Stimulated activated CD8-positive, alpha-beta memory T cell treated with anti-CD3 and anti-CD28 coated beads, Interleukin-2, amount 100 ng/mL, for 48 hours (primary cell): ENCODE data around the gene FGF14.
A peak's percentile ranks its signal among the peaks of the same experiment; 100 is the strongest.

Experiments used
- DNase-seq, 2 donors: peaks; one replicate each; pipeline ENCODE4 v3.0.0-alpha.2; 2020; ENCODE audit warnings: low read depth in 2 of 2

The FGF14 gene

DNA sequence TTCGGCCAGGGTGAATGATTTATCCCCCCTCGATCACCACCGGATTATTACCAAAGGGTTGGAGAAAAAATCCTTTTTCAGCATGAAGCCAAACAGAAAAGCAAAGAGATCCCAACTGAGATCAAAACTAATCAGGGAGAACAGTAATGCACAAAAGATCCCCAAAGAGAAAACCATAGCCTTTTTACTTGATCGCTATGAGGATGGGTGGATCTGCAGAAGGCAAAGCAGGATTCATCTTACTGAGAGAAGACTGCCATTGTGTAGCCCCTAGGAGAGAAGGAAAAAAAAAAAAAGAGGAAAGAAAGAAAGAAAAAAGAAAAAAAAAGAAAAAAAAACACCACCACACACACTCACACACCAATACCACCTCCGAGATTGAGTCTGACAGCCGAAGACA, at the start of gene FGF14:
TSS of gene FGF14 (minus strand) at position 283 of the 400 bp plus-strand sequence.
- no peak for DNase-seq

DNA sequence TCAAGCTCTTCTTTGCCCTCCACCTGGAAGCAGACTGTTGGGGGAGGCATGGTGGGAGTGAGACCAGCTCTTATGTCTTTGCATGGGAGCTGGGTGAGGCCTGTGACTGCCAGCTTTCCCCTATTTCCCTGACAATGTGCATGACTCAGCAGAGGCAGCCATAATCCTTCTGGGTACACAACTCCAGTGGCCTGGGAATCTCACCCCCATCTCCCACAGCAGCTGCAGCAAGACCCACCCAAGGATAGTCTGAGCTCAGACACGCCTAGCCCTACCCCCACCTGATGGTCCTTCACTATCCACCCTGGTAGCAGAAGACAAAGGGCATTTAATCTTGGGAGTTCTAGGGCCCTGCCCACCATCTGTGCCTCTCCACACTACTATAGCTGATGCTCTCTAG, 41.4 kb upstream of the FGF14 start:
- DNase-seq, result no peak

DNA sequence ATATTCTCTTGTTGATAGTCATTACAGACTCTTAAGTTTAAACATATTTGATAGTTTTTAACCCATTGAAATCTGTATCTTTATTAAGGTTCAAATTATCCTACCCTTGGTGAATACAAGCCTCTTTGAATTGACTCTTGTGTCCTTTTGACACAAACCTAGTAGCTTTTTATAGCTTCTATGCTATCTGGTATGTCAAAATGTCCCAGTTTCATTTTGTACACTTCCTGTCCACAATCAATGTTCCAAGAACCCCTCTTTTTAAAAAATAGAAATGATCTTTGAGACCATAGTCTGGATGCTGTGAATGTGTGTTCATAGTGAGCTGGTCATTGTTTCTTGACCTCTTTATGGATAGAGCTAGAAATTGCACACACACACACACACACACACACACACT, 39.2 kb upstream of the FGF14 start:
- DNase-seq, result no peak

DNA sequence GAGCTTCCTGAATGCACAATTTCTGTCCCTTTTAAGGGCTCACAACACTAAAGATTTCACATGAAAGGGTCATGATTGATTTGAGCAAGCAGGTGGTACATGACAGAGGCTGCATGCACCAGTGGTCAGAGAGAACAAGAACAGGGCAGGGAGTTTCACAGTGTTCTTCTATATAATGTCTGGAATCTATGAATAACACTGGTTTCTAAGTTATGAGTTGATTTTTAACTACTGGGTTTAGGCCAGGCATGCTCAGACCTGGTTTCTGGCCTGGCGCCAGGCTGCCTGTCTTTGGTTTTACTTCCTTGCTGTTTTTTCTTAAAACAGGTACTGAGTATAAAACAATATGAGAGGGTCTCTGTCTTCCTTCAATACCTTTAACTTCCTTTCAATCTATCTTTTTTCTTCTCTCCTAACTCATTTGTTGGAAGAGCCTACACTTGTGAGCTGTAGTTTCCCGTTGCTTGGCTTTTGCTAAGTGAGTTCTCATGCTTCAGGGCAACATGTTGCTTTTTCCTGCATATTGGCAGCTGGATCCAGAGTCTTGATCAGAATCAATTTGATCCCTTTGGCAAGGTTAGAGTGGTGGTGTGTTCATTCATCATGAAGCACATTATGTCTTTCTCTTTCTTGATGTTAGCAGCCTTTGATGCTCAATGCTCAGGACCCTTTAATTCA, 38.5 kb upstream of the FGF14 start:
- no peak for DNase-seq

DNA sequence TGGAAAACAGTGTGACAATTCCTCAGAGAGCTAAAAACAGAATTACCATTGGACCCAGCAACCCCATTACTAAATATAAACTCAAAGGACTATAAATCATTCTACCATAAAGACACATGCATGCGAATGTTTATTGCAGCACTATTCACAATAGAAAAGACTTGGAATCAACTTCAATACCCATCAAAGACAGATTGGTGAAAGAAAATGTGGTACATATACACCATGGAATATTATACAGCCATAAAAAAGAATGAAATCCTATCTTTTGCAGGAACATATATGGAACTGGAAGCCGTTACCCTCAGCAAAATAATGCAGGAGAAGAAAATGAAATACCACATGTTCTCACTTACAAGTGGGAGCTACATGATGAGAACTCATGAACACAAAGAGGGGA, 20.8 kb upstream of the FGF14 start:
- no peak for DNase-seq

DNA sequence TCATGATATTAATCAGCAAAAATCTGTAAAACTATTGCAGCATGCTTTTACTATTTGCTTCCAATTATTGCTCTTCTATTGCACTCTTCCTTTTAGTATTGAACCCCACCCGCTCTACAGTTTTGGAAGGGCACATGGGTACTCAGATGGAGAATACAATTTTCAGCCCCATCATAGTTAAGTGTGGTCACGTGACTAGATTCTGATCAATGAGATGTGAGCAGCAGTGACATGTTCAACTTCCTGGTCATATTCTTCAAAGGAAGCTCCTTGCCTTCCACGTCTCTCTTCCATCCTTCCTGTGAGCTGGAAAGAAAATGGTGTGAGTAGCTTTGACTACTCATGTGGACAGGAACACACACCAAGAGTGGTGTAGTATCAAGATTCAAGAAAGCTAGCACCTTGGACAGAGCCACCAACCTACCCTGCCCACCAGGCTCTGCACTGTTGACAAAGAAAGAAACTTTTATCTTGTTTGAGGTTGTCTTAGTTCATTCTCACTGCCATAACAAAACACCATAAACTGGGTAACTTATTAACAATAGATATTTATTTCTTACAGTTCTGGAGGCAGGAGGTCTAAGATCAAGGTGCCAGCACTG, 3.8 kb upstream of the FGF14 start:
- no peak for DNase-seq

DNA sequence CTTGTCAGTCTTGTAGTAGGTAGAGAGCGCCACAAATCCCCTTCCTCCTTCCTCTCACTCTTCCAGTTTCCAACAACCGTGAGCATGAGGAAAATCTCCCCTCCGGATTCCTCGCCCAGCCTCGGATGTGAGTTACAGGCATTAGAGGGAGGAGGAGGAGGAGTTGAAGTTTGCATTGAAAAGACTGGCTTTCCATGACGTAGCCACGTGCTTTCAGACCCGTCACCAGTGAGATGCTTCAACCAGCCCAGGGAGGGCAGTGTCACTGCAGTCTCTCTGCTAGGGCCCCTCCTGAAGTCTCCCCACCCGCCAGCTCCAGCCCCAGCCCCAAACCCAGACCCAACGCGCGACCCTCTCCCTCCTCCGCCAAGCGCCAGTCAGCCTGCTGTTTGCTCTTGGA, 442 bp upstream of the FGF14 start:
- DNase-seq, result peak in 1 of 2 donors; percentile 20

DNA sequence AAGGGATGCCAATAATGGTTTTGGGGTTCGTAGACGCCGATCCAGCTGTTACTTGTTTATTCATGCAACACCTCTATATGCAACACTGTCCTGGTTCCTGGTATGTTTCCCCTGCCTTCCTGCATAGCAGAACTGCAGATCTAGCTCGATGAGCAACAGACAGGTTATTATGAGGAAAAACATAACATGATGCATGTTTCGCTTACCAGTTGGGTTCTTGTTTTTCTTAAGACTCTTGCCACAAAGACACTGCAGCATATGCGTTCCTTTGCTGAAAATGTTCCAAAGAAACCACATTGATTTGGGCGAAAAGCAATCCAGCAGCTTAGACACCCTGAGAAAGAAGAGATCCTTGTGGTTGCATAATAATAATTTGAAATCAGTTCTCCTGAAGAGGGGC, 583 bp downstream of the FGF14 start:
- DNase-seq, result no peak

DNA sequence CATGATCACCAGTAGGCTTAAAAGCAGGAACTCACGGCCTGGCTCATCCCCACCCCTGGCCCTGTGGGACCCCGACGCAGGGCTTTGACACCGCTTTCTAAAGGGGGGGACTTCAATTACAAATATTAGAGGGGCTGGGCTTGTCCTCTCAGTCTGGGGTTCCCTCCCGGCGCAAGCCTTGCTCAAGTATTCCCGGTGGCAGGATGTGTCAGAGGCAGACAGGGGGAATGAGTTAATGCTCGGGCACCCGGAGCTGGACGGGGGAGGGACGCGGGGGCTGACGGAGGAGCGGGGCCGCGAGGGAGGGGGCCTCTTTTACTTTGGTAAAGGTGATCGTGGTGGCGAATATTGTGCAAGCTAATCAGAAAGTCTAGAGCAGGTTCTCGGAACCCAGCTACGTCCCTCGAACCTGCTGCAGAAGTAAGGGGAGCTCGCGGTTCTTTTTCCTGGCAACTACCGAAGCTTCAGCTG, 1.1 kb downstream of the FGF14 start:
- DNase-seq, result no peak

GRCh38 chr13:102399791-102400674, 1.8 kb downstream of the FGF14 start:
- no peak for DNase-seq

DNA sequence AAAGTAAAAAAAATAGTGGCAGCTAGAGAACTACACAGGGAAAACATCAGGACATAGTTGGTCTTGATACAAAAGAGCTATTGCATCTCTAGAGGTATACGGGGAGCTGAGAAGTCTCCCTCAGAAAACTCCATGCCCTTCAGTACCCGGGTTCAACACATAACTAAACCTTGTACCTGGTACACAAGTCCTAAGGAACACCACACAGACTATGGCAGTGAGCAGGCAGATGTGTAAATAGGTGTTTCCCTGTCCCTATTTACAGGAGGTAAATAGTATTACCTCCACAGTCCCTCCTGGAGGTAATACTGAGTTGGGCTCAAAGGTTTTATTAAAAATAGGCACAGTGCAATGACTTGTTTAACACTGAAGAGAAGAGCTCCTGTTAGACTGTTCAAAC, 5.9 kb downstream of the FGF14 start:
- no peak for DNase-seq

- DNase-seq, result no peak
These were observed 6.7 kb downstream of the FGF14 start for GRCh38 chr13:102395174-102395573.

- DNase-seq, result peak; percentile 91 to 96
These were observed 7.4 kb downstream of the FGF14 start for GRCh38 chr13:102394158-102395053.

DNA sequence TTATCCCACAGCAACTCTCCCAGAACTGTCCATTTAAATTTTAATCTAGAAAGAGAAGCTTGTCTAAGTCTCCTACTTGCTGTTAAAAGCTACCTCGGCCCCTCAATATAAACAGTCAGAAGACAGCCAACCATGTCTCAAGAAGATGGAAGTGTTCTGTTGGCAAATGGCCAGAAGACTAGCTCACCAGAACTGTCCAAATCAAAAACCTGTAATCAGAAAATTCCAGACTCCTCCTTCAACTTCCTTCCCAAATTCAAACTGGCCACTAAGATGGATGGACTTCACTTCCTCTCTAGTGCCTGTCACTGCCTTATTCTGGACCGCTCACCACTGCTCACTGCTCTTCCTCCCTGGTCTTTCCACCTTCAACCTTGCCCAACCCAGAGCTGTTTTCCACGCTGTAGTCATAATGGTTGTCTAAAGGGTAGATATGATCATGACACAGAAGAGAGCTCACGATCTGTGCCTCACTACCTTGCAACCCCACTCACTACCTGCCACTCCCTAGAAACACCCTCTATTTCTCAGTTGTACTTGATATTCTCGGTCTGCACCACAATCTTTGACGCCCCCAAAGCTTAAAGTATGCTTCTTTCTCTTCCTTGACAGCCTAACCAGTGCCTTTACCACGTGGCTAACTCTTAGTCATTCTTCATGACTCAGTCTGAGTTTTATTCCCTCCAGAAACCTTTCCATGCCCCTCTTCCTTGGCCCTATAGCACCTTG, 9.2 kb downstream of the FGF14 start:
- no peak for DNase-seq

- no peak for DNase-seq
These were observed 15.4 kb downstream of the FGF14 start for GRCh38 chr13:102386461-102386860.

DNA sequence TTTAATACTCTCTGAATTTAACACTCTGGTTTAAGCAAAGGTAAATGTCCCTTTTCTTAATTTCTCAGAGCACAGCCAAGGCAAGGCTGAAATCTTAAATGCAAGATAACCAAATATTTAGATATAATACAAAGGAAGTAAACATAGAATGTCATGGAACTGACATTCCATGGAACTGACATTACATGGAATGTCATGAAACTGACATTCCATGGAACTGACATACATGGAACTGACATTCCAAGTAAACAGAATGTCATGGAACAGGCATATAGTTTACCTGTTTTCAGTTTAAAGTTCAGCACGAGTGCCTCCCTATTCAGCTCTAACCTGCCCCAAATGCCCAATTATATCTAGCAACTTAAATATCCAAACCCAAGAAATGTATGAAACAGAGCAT, 21.8 kb downstream of the FGF14 start:
- DNase-seq, result no peak

DNA sequence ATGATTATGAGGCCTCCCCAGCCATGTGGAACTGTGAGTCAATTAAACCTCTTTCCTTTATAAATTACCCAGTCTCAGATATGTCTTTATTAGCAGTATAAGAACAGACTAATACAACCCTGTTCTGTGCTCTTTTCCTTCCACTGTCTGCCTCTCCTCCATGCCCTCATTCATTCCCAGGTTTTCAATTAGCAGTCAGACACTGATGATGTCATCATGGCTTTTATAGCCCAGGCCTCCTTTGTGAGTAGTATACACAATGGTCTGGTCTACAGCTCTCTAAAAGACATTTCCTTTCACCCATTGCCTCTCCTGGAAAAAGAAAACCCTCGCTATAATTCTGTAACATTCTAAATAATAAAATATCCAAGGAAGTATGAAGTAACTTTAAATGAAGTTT, 25.5 kb downstream of the FGF14 start:
- no peak for DNase-seq

GRCh38 chr13:102374726-102375125, 27.1 kb downstream of the FGF14 start:
- DNase-seq, result no peak

DNA sequence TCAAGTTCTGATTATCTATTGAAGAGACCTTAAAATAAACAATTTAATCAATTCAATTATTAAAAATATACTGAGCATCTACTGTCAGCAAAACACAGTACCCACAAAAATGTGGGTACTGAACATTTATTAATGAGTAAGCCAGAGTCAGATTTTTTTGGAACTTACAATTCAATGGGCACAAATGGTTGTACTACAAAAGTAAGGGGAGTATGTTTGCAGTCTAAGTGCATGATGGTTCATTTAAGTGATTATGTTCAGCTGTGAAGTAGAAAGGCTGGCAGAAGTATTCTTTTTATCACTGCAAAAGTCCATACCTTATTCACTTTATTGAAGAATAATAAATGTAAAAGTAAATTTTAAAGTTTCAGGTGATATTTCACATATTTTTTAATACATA, 27.6 kb downstream of the FGF14 start:
- DNase-seq, result no peak

- DNase-seq, result no peak
These were observed 28.6 kb downstream of the FGF14 start for GRCh38 chr13:102373221-102373620.

DNA sequence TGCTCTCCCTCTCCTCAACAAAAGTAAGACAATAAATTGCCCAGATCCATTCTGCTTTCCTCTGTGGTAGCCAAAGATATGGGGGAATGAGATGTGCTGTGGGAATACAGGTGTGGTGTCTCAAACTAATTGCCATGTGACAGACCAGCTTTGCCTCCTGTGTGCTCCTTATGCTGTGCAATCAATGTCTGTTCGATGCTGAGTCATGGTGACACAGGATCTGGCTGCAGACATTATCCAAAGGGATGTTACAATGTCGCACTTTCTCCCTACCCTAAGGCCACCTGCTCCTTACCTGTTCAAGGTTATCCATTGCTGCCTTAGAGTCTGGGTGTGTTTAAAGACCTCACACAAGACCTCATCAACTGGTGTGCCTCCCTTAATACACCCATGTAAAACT, 32.5 kb downstream of the FGF14 start:
- no peak for DNase-seq
